HG02763 (cell line): Measurements from ENCODE around the gene SMAD3.
"Not testable (repeated sequence)": the region's sequence is repeated elsewhere in the genome, so short reads cannot be mapped to it uniquely, and the experiment has no call there.

Source experiments
- ATAC-seq: cut with Tn5 transposase; IDR thresholded peaks from one replicate; pipeline ENCODE4 v1.9.1; 2021; ENCODE audit warnings: mild to moderate bottlenecking, moderate library complexity; ENCODE audit not compliant: unreplicated experiment

Gene SMAD3

DNA sequence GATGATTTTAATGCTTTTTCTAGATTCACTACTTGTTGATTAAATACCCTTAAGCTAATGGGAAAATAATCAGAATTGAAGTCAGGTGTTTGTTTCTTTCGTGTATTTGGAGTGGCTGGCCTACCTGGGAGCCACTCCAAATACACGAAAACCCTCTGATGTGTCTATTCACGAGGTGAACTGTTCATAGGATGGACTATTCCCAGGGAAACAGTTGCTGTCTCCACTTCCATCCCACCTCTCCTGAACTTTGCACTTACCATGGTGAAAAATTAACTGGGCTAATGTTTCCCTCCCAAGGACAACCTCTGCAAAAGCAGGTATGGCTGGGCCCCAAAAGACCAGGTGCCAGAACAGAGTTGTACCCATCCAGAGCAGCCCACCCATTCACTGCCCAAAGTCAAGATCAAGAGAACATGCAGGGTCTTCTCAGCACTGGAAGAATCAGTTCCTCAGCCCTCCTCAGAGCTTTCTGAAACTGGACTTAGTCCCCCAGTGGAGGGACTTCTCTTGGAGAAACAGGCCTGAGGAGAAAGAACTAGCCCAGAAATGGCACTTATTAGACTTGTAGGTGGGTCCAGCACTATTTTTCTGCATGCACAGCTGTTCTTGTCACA lies 2.9 kb upstream of the SMAD3 start:
- ATAC-seq, result no peak

DNA sequence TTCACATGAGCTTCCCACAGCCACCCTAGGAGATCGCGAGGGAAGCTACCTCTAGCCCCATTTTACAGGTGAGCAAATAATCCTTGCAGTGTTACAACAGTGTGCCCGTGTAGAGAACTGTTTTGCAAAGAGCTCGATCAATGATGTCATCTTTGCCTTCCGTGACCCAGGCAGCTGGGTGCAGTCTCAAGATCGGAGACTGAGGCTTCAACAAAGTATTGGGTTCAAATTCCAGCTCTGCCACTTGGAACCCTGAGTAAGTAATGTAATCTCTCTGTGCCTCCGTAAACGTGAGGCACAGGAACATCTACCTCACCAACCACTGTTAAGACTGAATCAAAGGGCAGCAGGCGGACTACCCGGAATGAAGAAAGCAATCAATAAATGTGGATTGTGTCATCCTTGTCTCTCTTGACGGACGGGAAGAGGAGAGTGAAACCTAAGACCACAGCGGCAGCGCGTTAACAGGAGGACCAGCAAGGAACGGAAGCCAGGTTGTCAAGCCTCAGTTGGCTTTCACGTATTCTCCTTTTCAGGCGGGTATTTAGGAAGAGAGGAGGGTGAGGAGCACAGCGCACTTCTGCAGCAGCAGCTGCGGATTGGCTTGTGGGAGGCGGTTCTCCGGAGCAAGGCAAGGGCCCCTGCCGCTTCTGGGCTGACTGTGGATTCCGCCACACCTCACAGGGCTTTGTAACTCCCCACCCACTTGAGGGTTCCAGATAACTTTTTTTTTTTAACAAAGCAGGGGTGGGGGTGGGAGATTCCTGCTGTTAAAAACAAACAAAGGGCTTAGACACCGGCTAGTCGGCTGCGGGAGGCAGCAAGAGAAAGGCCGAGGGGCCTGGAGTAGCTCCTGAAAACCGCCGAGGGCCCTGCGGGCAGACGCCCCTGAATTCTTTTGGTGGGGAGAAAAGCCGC lies 1.5 kb upstream of the SMAD3 start:
- no peak for ATAC-seq

DNA sequence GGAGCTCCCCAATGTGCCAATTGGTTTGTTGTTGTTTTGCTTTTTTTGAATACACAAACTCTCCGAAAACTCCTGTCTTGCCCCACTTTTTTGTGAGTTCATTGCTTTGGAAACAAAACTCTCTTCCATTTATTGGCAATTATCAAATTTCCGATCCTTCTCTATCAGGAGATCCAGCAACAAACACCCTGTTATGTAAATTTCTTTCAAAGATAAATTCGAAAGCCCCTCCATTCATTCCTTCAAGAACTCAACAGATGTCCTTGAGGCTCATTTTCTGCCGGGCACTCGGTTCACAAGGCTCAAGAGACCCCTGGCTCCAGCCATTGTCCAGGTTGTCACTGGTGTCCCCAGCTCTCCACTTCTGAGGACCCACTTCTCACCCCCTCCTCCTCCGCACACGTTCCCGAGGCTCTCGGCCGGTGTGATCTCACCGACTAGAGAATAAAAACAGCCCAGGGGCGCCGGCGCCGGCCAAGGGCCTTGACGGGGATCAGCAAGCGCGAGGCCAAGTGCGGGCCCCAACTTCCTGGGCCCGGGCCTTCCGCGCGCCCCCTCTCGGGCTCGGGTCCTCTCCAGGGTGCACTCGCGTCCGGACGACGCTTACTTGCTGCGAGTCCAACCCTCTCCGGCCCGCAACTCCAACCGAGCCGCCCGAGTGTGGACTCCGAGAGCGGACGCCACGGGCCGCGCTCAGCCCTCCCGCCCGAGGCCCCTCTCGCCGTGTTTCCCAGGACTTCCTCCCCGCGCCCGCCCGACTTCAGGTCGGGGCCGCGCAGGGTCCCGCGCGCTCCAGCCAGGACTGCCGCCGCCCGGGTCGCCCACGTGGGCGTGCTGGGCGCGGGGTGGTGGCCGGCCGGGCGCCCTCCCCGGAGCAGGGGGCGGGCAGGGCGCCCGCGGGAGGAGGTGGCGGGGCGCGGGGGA lies 533 bp upstream of the SMAD3 start:
- no peak for ATAC-seq

DNA sequence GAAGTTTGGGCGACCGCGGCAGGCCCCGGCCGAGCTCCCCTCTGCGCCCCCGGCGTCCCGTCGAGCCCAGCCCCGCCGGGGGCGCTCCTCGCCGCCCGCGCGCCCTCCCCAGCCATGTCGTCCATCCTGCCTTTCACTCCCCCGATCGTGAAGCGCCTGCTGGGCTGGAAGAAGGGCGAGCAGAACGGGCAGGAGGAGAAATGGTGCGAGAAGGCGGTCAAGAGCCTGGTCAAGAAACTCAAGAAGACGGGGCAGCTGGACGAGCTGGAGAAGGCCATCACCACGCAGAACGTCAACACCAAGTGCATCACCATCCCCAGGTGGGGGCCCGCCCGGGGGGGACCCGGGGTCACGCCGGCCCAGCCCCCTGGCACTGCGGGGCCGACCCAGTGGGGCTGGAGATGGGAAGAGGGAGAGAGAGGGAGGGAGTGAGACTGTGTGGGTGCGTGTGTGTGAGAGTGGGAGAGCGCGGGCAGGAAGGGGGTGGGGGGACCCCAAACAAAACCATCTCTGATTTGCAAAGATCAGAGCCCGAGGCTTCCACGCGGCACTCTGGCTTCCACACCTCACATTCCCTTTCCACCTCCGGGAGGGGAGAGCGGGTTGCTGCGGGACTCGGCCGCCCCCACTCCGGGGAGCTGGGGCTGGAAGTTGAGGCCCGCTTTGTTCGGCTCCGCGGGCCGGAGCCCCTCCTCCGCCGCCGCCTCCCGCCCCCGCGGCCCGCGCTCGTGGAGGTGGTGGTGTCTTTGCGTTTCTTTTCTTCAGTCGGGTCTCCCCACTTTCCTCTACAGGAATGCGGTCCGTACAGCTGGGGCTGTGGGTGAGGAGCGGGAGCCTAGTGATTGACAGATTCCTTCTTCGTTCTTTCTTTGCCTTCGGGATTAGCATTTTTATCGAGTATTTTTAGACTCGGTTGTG lies 898 bp downstream of the SMAD3 start:
- ATAC-seq, result no peak

DNA sequence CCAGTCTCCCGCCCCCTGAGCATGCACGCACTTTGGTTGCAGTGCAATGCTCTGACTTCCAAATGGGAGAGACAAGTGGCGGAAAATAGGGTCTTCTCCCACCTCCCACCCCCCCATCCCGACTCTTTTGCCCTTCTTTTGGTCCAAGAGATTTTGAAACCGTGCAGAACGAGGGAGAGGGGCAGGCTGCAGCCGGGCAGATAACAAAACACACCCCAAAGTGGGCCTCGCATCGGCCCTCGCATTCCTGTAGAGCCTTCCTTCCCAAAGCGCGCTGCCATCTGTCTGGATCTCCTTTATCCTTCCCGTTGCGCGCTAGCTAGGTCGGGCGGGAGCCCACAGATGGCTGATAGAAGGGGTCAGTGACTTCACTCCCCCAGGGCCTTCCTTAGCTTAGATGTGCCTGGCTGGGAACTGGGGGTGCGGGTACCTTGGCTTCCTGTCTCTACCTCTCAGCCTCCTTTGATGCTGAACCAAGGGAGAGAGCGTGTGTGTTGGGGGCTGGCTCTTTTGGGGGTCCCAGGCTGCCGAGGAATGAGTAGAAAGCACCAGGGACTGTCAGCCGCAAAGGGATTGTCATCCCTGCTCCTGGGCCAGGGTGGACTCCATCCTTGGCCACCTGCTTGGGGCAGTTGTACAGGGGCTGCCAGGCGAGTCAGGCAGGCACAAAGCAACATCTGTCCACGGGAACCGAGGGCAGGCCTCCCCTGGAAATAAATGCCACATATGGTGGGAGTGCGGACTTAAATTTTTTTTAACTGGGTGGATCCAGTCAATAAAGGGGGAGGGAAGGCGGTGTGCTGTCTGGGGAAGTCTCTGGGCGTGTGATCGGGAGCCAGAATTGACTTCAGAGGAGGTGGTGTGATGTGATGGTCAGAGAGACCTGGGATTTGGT lies 1.8 kb downstream of the SMAD3 start:
- no peak for ATAC-seq

DNA sequence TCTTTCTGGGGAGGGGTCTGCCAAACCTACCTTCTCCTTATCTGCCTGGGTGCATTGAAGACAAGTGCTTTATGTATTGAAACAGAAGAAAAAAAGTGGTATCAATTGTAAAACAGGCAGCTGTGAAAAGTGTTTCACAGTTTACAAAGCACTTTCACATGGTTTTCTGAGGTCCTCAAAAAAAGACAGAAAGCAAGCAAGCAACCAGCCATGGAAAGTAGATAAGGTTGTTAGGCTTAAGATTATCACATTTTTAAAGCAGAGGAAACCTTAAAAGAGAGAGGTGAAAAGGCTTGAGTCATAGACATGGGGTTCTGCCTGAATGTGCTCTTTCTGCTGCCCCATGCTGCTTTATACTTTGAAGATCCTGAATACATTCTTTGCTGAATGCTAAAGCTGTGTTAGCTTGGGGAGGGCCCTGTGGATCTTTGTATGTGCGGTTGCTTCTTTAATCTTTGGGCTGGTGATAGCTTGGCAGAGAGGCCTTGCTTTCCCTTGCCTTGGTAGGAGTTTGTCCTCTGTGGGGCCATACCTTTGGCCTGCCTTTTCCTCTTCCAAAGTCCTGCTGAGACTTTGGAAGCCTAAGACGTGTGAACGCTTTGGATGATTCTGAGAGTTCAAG lies 2.6 kb downstream of the SMAD3 start:
- no peak for ATAC-seq

DNA sequence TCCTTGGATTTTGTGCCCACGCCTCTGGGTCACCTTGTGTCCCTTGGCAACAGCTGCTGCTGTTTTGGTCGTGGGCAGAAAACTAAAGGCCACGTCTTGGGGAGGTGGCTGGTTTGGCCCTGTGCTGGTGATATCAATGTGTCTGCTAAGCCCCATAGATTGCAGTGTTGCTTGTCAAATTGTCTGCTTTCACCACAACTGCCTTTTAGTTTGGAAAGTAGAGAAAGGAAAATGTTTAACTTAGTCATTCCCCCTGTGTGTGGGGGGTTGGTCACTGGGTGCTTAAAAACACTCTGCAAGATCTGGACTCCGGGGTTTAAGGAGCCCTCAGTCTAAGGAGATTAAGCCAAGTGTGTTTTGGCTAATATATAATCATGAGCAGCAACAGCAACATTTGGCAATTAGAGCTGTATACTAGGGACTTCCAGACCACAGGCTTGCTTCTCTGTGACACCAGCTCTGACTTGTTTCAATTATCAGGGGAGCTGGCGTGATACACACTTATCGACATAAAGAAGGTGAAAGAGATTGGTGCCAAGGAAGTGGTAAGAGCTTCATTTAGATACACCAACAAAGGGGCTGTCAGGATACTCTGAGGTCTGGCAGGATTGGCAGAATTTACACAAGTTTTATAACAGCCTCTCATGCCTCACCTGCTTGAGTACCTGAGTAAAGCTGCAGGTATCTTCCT lies 3.5 kb downstream of the SMAD3 start:
- ATAC-seq, result no peak

DNA sequence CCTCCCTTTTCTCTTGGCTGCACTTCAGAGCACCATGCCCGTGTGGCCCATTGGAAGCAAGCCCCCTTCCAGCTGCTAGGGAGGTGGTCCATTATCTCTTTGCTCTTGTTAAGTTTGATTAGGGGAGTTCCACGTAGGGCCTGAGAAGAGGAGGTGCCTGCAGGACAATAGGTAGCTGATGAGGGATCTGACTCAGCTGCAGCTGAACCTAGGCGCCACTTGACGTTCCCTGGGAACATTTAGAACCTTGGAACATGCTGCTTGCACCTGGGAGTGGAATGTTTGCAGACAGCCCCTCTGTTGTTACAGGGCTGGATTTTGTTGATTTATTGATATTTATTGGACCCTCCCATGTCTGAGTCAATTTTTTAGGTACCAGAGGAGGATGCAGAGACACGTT lies 4.7 kb downstream of the SMAD3 start:
- ATAC-seq, result no peak

DNA sequence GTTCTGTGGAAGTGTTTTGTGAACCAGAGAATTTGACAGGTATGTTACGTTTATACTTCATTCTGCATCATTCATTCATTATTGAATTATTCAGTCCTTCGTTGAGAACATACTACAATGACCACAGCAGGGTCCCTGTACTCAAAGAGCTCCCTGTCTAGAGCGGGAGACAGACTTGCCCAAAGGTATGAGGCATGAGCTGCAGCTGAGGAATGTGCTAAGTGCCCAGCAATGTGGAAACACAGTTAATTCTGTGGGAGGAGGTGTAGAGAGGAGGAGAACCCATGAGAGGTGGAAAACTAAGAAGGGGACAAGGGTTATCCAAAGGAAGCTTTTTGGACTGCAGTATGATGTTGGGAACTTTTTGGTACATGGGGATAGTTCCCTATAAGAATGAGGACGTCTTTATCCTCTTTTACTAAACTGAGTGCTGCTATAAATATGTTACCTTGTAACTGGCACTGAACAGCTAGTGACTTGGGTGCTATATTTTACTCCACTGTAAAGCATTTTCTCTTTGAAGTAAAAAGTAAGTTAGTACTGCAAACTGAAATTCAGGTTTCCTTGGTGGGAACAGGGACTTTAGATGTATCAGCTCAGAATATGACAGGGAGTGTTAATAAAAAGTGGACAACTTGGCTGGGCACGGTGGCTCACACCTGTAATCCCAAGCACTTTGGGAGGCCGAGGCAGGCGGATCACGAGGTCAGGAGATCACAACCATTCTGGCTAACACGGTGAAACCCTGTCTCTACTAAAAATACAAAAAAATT lies 5.7 kb downstream of the SMAD3 start:
- ATAC-seq, result no peak

DNA sequence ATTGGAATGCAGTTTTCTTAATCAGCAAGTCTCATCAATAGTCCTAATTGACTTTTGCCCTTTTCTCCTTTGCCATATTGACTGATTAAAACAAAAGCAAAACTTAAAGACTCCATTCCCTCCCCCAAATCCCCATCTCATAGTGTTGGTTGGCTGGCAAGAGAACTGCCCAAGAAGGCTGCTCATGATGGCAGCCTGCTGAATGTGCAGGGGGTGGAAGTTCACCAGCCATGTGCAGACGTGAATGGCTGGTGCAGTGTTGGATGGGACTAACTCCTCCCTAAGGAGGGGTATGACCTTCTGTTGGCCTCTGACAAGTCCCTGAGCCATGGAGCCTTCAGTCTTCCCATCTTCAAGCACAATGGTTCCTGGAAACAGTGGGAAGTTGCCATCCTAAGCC lies 7.0 kb downstream of the SMAD3 start:
- no peak for ATAC-seq

DNA sequence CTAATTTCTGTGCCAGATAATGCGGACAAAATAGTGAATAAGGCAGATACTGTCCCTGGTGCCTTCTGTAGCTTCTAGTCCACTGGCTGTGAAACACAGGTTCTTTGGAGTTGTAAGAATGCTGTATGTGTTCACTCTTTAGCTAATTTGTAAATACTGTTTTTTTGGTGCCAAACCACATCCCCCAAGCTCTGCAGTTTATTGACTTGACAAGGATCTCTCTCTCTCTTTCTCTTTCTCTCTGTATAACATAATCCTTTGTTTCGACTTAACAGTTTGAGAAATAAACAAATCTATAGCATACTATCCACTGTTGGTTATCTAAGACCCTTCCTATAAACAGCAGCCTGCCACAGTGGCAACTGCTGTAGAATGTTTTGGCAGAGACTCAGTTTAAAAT lies 7.6 kb downstream of the SMAD3 start:
- no peak for ATAC-seq

DNA sequence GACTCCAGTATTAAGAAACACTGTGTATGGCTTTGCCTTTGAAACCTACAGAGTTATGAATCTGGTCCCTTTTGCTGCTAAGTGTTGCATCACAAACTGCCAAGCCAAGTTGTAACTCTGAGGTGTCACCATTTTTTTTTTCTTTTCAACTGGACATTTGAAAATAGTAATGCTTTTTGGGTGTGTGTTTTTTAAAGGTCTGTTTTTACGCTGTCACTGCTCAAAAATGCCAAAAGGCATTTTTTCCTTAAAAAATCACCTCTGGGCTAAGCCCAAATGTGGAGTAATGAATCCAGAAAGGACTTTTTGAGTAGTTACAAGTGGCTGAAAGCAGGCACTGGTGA lies 9.5 kb downstream of the SMAD3 start:
- ATAC-seq, result no peak

DNA sequence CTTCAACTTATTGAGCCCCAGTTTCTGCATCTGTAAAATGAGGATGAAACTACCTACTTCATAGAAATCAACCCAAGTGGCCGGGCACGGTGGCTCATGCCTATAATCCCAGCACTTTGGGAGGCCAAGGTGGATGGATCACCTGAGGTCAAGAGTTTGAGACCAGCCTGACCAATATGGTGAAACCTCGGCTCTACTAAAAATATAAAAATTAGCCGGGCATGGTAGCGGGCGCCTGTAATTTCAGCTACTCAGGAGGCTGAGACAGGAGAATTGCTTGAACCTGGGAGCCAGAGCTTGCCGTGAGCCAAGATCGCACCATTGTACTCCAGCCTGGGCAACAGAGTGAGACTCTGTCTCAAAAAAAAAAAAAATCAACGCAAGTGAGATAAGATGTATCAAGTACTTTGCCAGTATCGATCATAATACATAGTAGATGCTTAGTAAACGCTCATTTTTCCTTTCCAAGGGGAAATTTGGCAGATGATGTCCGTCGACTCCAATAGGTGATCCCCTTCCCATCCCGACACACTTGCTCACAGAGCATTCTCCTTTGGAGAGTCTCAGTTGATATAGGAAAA lies 10.2 kb downstream of the SMAD3 start:
- not testable (repeated sequence) for ATAC-seq

DNA sequence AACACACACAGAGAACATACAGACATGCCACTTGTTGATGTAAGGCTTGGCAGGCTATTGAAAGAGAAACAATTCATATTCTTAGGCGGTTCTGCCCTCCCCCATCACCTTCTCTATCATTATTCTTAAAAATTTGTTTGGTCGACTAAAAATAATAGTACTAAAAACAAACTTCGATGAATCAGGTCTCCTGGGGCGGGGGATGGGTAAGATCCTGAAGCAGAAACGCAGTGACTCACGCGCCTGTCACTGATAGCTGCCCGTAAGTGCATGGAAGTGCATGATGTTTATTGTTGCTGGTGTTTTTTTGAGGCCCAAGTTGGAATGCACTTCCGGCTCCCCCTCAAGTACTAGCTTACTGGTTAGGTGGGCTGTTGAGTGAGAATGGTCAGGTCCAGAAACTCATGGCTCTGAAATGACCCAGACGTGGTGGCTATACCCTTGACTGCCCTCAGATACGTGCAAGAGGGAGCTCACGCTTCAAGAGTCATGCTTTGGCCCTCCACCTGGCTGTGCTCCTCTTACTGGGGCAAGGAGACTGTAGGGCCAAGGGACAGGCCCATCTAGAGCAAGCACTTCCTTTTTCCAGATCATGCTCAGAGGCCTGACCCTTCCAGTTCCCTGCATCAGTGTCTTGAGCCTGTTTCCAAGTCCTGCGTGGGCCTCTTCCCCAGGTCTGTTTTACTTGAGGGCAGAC lies 10.9 kb downstream of the SMAD3 start:
- no peak for ATAC-seq

DNA sequence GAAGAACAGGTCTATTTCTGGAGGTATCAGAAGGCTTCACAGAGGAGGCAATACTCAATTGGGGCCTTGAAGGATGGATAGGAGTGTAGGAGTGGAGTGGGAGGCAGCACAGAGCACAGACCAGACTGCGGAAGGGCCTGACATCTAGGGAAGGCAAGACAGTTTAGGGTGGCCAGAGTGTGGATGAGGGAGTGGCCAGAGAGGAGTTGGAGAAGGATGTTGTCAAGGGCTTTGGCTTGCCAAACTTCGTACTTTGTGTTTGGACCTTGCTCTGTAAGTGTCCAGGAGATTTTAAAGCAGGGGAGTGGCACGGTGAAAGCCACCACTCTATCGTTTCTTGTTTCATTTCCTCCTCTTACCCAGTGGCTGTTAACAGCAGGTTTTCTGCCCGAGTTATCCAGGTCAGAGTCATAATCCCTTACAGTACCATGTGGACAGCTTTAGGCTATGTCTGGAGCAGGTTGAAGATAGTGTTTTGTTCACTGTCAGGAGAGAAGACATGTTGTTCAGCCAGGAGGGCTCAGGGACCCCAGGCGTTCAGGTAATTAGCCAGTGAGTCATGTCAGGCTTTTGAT lies 12.3 kb downstream of the SMAD3 start:
- ATAC-seq, result no peak

DNA sequence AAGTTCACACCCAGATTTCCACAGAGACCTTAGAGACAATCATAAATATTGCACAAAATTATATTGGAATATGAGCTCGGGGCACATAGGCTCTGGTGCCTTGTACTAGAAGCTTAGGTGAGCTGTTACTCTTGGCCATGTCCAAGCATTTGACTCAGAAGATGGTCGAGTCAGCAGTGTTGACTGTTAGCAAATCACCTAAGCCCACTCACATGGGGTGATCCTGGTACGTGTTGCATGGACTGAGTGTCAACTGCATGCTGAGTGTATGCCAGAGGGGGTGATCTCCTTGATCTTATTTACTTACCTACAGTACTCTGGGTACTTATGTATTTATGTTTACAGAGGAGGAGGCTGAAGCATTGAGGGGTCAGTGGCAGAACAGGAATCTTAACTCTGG lies 14.0 kb downstream of the SMAD3 start:
- ATAC-seq, result no peak
